IMR-90 (cell line): ENCODE measurements around the gene GALM. TPM values are rescaled to one million over a fixed set of nuclear protein-coding genes. Genes with fewer than 3 reads are reported as not detected.

Experiments
- ATAC-seq: fragments of 200-7000 bp; cut with Tn5 transposase; 2 replicates; pipeline ENCODE4 v1.9.1; 2020; ENCODE audit warnings: low read depth, mild to moderate bottlenecking, moderate library complexity
- BruUV-seq: library from RNA; stranded (reverse); fragments of 400-500 nt; replicated peaks from 2 replicates; lab custom pipeline; 2021; lab: Mats Ljungman, UMichigan
- CTCF ChIA-PET: fragments of 300-600 bp; formaldehyde crosslinking; extraction: SDS; loops from one replicate; lab custom pipeline; 2021; ENCODE audit warnings: antibody characterized with exemption; lab: Yijun Ruan, JAX
- POLR2A ChIA-PET: fragments of 300-600 bp; sonication (Branson Sonifier 250); formaldehyde crosslinking; loops from one replicate; lab custom pipeline; 2022; ENCODE audit warnings: antibody characterized with exemption; ENCODE audit not compliant: unreplicated experiment; lab: Charles Lee
- DNase-seq: peaks from one replicate; pipeline ENCODE4 v3.0.0; 2013
- H2AFZ ChIP-seq: replicated peaks from 2 replicates; pipeline ENCODE3; 2013; ENCODE audit warnings: low read length, mild to moderate bottlenecking; ENCODE audit not compliant: poor library complexity
- H2AK5ac ChIP-seq: 2 replicates; pipeline ENCODE4 v1.6.1; 2013; ENCODE audit warnings: low read depth, low read length, inconsistent platforms
- H2AK9ac ChIP-seq: replicated peaks from 2 replicates; pipeline ENCODE3; 2013; ENCODE audit warnings: mild to moderate bottlenecking, low read depth, low read length, moderate library complexity; ENCODE audit not compliant: poor library complexity
- H2BK120ac ChIP-seq: 2 replicates; pipeline ENCODE4 v1.6.1; 2013; ENCODE audit warnings: low read depth, low read length, inconsistent platforms
- H2BK15ac ChIP-seq: 3 replicates; pipeline ENCODE4 v1.6.1; 2013; ENCODE audit warnings: low read depth, low read length, inconsistent platforms
- H2BK20ac ChIP-seq: 2 replicates; pipeline ENCODE4 v1.6.1; 2013; ENCODE audit warnings: low read depth, mild to moderate bottlenecking, inconsistent platforms, low read length, moderate library complexity
- H2BK5ac ChIP-seq: 2 replicates; pipeline ENCODE4 v1.6.1; 2013; ENCODE audit warnings: mild to moderate bottlenecking, low read depth, low read length, inconsistent platforms; ENCODE audit not compliant: poor library complexity, severe bottlenecking
- H3K14ac ChIP-seq: replicated peaks from 2 replicates; pipeline ENCODE4 v1.6.1; 2013; ENCODE audit warnings: low read depth, low read length, inconsistent platforms
- H3K18ac ChIP-seq: 2 replicates; pipeline ENCODE4 v1.6.1; 2013; ENCODE audit warnings: low read depth, low read length, control low read depth
- H3K23ac ChIP-seq: 2 replicates; pipeline ENCODE4 v1.6.1; 2013; ENCODE audit warnings: low read depth, low read length, inconsistent platforms
- H3K27ac ChIP-seq: 2 replicates; pipeline ENCODE4 v1.5.1; 2013; ENCODE audit warnings: mild to moderate bottlenecking, control low read depth, low read length; ENCODE audit not compliant: insufficient read depth
- H3K27me3 ChIP-seq: 2 replicates; pipeline ENCODE4 v1.6.1; 2013; ENCODE audit warnings: low read length; ENCODE audit not compliant: control insufficient read depth, insufficient read depth
- H3K36me3 ChIP-seq: 2 replicates; pipeline ENCODE4 v1.6.1; 2013; ENCODE audit warnings: low read length, mixed read lengths; ENCODE audit not compliant: control insufficient read depth, insufficient read depth
- H3K4ac ChIP-seq: 2 replicates; pipeline ENCODE4 v1.6.1; 2013; ENCODE audit warnings: low read depth, low read length, inconsistent platforms
- H3K4me1 ChIP-seq: 2 replicates; pipeline ENCODE4 v1.6.1; 2013; ENCODE audit warnings: low read length, mixed read lengths; ENCODE audit not compliant: control insufficient read depth, insufficient read depth
- H3K4me2 ChIP-seq: 2 replicates; pipeline ENCODE4 v1.6.1; 2013; ENCODE audit warnings: low read depth, mild to moderate bottlenecking, control low read depth, low read length, moderate library complexity
- H3K4me3 ChIP-seq: 2 replicates; pipeline ENCODE4 v1.5.1; 2013; ENCODE audit warnings: low read depth, mild to moderate bottlenecking, control low read depth, low read length, moderate library complexity; ENCODE audit not compliant: insufficient read depth
- H3K56ac ChIP-seq: 2 replicates; pipeline ENCODE4 v1.6.1; 2013; ENCODE audit warnings: low read length, inconsistent platforms; ENCODE audit not compliant: insufficient read depth; ENCODE audit errors: extremely low read depth
- H3K79me1 ChIP-seq, 2 experiments: 2 replicates each; pipeline ENCODE4 v1.6.1; 2013; ENCODE audit warnings: low read length in 2 of 2, inconsistent platforms in 1 of 2, low read depth in 1 of 2
- H3K9ac ChIP-seq: 2 replicates; pipeline ENCODE4 v1.6.1; 2013; ENCODE audit warnings: low read depth, low read length, control low read depth
- H3K9me1 ChIP-seq: 2 replicates; pipeline ENCODE4 v1.6.1; 2013; ENCODE audit warnings: low read length, inconsistent platforms; ENCODE audit not compliant: insufficient read depth
- H3K9me3 ChIP-seq: 2 replicates; pipeline ENCODE4 v1.6.1; 2013; ENCODE audit warnings: low read length; ENCODE audit not compliant: control insufficient read depth, insufficient read depth
- H4K20me1 ChIP-seq: 2 replicates; pipeline ENCODE4 v1.6.1; 2013; ENCODE audit warnings: low read length, inconsistent platforms; ENCODE audit not compliant: insufficient read depth
- H4K5ac ChIP-seq: 2 replicates; pipeline ENCODE4 v1.6.1; 2013; ENCODE audit warnings: mild to moderate bottlenecking, low read depth, low read length, control low read depth
- H4K8ac ChIP-seq, 2 experiments: 2 replicates each; pipeline ENCODE4 v1.6.1; 2013; ENCODE audit warnings: low read depth in 2 of 2, low read length in 2 of 2, control low read depth in 1 of 2, inconsistent platforms in 1 of 2
- H4K91ac ChIP-seq: 2 replicates; pipeline ENCODE4 v1.6.1; 2013; ENCODE audit warnings: low read depth, low read length, inconsistent platforms; ENCODE audit not compliant: insufficient read depth
- BHLHE40 ChIP-seq: fragments of 150-350 bp; IDR thresholded peaks from 2 replicates; pipeline ENCODE4 v1.6.1; 2016; ENCODE audit warnings: mild to moderate bottlenecking, low read depth, low read length
- CEBPB ChIP-seq: IDR thresholded peaks from 2 replicates; pipeline ENCODE4 v1.6.1; 2012; ENCODE audit warnings: low read depth, low read length, improper control_type of control experiment
- CHD1 ChIP-seq: IDR thresholded peaks from 2 replicates; pipeline ENCODE4 v1.6.1; 2012; ENCODE audit warnings: low read depth, low read length, improper control_type of control experiment
- CTCF ChIP-seq: conservative IDR thresholded peaks from 2 replicates; pipeline ENCODE4 v1.5.1; 2012; ENCODE audit warnings: mild to moderate bottlenecking, low read depth, low read length, improper control_type of control experiment
- ELK1 ChIP-seq: fragments of 150-350 bp; IDR thresholded peaks from 2 replicates; pipeline ENCODE4 v1.6.1; 2016; ENCODE audit warnings: low read depth, mild to moderate bottlenecking, low read length, moderate library complexity, borderline replicate concordance
- FOS ChIP-seq: fragments of 150-350 bp; IDR thresholded peaks from 2 replicates; pipeline ENCODE4 v1.6.1; 2016; ENCODE audit warnings: low read depth, low read length
- MAFK ChIP-seq: IDR thresholded peaks from 2 replicates; pipeline ENCODE4 v1.6.1; 2012; ENCODE audit warnings: low read depth, low read length, improper control_type of control experiment
- MAZ ChIP-seq: IDR thresholded peaks from 2 replicates; pipeline ENCODE4 v1.6.1; 2012; ENCODE audit warnings: low read depth, mild to moderate bottlenecking, low read length, improper control_type of control experiment, moderate library complexity, borderline replicate concordance
- MXI1 ChIP-seq: IDR thresholded peaks from 2 replicates; pipeline ENCODE4 v1.6.1; 2012; ENCODE audit warnings: low read depth, mild to moderate bottlenecking, low read length, moderate library complexity, borderline replicate concordance
- NFE2L2 ChIP-seq: fragments of 150-350 bp; IDR thresholded peaks from 2 replicates; pipeline ENCODE4 v1.6.1; 2016; ENCODE audit warnings: low read depth, mild to moderate bottlenecking, low read length
- POLR2A ChIP-seq: IDR thresholded peaks from 2 replicates; pipeline ENCODE4 v1.6.1; 2012; ENCODE audit warnings: mild to moderate bottlenecking, low read depth, low read length
- RAD21 ChIP-seq: IDR thresholded peaks from 2 replicates; pipeline ENCODE4 v1.6.1; 2012; ENCODE audit warnings: low read length, improper control_type of control experiment
- RCOR1 ChIP-seq: IDR thresholded peaks from 2 replicates; pipeline ENCODE4 v1.6.1; 2012; ENCODE audit warnings: mild to moderate bottlenecking, low read length, improper control_type of control experiment; ENCODE audit not compliant: insufficient replicate concordance
- RFX5 ChIP-seq: IDR thresholded peaks from 2 replicates; pipeline ENCODE4 v1.8.0; 2012; ENCODE audit warnings: low read depth, mild to moderate bottlenecking, low read length, moderate library complexity
- SMC3 ChIP-seq: fragments of 150-350 bp; IDR thresholded peaks from 2 replicates; pipeline ENCODE4 v1.6.1; 2016; ENCODE audit warnings: low read depth, mild to moderate bottlenecking, antibody characterized with exemption, low read length, moderate library complexity
- USF2 ChIP-seq: fragments of 150-350 bp; IDR thresholded peaks from 2 replicates; pipeline ENCODE4 v1.6.1; 2017; ENCODE audit warnings: mild to moderate bottlenecking, antibody characterized with exemption, low read length, low read depth
- WGBS, 2 experiments: methylation state at CpG; one replicate each; pipeline versions ENCODE4 v1.1.5 to v1.1.7; 2013; ENCODE audit warnings: missing lambda C conversion rate in 2 of 2; ENCODE audit not compliant: insufficient read length in 1 of 2; ENCODE audit errors: extremely low coverage in 2 of 2; 5-methylcytosine and 5-hydroxymethylcytosine counted together
- dilution Hi-C: fragments of 300-500 bp; cut with HindIII; formaldehyde crosslinking; loops from one replicate; pipeline ENCODE4 v1.14.3; 2018; ENCODE audit warnings: low sequenced_read_pairs; ENCODE audit not compliant: unreplicated experiment
- in situ Hi-C: fragments of 300-500 bp; cut with MboI; formaldehyde crosslinking; loops from 3 replicates; pipeline ENCODE4 v1.14.3; 2019; ENCODE audit warnings: low sequenced_read_pairs, inconsistent platforms, mixed read lengths
- intact Hi-C: fragments of 100-400 bp; cut with micrococcal nuclease; formaldehyde crosslinking; loops from 2 replicates; pipeline ENCODE4 v1.10.0; 2022
- polyA plus RNA-seq, 3 experiments: library from polyadenylated mRNA; depleted of rRNA; stranded (reverse); fragments of >200 nt; gene quantifications; 2 replicates each; pipeline ENCODE4 v1.2.3, GENCODE V29; 2012; ENCODE audit warnings: low replicate concordance in 1 of 3
- total RNA-seq: library from RNA; depleted of rRNA; stranded (reverse); fragments of >200 nt; gene quantifications from 2 replicates; pipeline ENCODE4 v1.2.3, GENCODE V29; 2012

Gene GALM
- total and polyA plus RNA-seq, 2 of the 4 experiments (the other 2 are of a cell fraction), result 12.1 to 24.2 TPM

GRCh38 chr2:38659115-38659514, 6.8 kb upstream of the GALM start:
- ATAC-seq (no peak), DNase-seq (no peak)
- no peak overlapping the region for H3K4ac ChIP-seq
- no peak overlapping the region for H3K18ac ChIP-seq
- H3K14ac ChIP-seq, result no peak overlapping the region
- H4K91ac ChIP-seq, result no peak overlapping the region
- H4K5ac ChIP-seq, result no peak overlapping the region
- no peaks in the 10 kb centered on the region for H3K9me3 ChIP-seq
- no peak overlapping the region for H3K23ac ChIP-seq
- no peak overlapping the region for H2BK120ac ChIP-seq
- WGBS, 2 experiments, result no CpG with 5 or more reads among the region's 2 CpGs
- no peaks in the 10 kb centered on the region for H3K27me3 ChIP-seq
- no peak overlapping the region for H2AK9ac ChIP-seq
- H3K36me3 ChIP-seq, result no peaks in the 10 kb centered on the region
- intact Hi-C loops (no loop called here), in situ Hi-C loops (no loop called here), dilution Hi-C loops (no loop called here)
- H3K4me2 ChIP-seq, result no peak overlapping the region
- H3K4me1 ChIP-seq, result no peaks in the 10 kb centered on the region
- H3K9ac ChIP-seq, result no peak overlapping the region
- TF ChIP-seq NFE2L2, result no peak
- TF ChIP-seq CEBPB, result no peak
- no peak for TF ChIP-seq CTCF
- TF ChIP-seq BHLHE40, result no peak
- no peak for TF ChIP-seq CHD1
- TF ChIP-seq MXI1, result no peak
- TF ChIP-seq USF2, result no peak
- no peak for TF ChIP-seq FOS
- TF ChIP-seq RCOR1, result no peak
- TF ChIP-seq RFX5, result no peak
- no peak for TF ChIP-seq MAZ
- TF ChIP-seq ELK1, result no peak
- TF ChIP-seq MAFK, result no peak
- TF ChIP-seq RAD21, result no peak
- no peak for TF ChIP-seq POLR2A
- no peak for TF ChIP-seq SMC3
- no peaks in the 10 kb centered on the region for H3K79me1 ChIP-seq
- POLR2A ChIA-PET, result no interaction called here
- no peak overlapping the region for H2AK5ac ChIP-seq
- H2BK20ac ChIP-seq, result no peak overlapping the region
- no peak overlapping the region for H2AFZ ChIP-seq
- no peak overlapping the region for H4K8ac ChIP-seq
- BruUV-seq, result no TSS peak
- no peak overlapping the region for H3K4me3 ChIP-seq
- no peak overlapping the region for H3K27ac ChIP-seq
- CTCF ChIA-PET, result no interaction called here
- no peaks in the 10 kb centered on the region for H4K20me1 ChIP-seq
- H3K56ac ChIP-seq, result no peak overlapping the region
- H2BK5ac ChIP-seq, result no peak overlapping the region
- no peak overlapping the region for H2BK15ac ChIP-seq
- no peaks in the 10 kb centered on the region; the same call in 1 of the 2 replicates for H3K9me1 ChIP-seq
